Islet precursor cell (in vitro differentiated cells): ENCODE measurements around the gene NPS.
A peak's percentile ranks its signal among the peaks of the same experiment; 100 is the strongest.

Experiments used
- DNase-seq: peaks from one replicate; pipeline ENCODE4 v3.0.0-alpha.2; 2018

Gene NPS

GRCh38 chr10:127549009-127549408 is at the start of gene NPS:
Gene NPS, plus strand, starts transcription at chr10:127549309. Its CDS starts 60 bp downstream, at chr10:127549369.
- DNase-seq: no peak

GRCh38 chr10:127500127-127500526 is 49.0 kb upstream of the NPS start:
- DNase-seq: no peak

- no peak for DNase-seq
Measured at GRCh38 chr10:127506094-127506493, 43.0 kb upstream of the NPS start.

- DNase-seq: no peak
Measured at GRCh38 chr10:127522298-127522697, 26.8 kb upstream of the NPS start.

DNA sequence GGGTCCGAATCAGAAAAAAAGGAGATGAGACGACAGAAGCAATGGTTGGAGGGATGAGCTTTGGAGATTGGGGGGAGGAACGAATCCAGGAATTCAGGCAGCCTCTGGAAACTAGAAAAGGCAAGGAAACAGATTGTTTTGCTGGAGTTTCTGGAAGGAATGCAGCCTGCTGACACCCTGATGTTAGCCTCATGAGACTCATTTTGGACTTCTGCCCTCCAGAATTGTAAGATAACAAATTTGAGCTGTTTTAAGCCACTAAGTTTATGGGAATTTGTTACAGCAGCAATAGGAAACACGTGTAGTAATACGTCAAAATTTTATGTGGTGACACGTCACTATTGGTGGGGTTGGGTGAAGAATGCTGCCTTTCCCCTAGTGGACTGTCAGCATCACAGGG is 25.6 kb upstream of the NPS start:
- no peak for DNase-seq

DNA sequence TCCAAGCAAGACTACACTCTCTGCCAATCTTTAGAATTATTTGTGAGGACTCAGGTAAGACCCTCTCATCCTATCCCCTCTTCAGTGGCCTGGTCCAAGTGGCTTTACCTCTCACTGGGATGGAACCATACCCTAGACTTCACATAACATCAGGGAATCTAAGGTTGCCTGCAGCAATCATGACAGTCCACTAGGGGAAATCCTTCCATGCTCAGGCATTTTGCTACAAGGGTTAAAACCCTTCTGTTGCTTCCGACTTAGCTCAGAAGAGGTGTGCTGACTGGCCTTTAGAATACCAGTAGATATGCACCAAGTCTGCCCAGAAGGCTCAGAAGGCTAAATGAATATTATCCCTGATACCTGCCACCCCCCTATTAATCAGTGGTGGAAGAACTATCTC is 24.9 kb upstream of the NPS start:
- DNase-seq: no peak

DNA sequence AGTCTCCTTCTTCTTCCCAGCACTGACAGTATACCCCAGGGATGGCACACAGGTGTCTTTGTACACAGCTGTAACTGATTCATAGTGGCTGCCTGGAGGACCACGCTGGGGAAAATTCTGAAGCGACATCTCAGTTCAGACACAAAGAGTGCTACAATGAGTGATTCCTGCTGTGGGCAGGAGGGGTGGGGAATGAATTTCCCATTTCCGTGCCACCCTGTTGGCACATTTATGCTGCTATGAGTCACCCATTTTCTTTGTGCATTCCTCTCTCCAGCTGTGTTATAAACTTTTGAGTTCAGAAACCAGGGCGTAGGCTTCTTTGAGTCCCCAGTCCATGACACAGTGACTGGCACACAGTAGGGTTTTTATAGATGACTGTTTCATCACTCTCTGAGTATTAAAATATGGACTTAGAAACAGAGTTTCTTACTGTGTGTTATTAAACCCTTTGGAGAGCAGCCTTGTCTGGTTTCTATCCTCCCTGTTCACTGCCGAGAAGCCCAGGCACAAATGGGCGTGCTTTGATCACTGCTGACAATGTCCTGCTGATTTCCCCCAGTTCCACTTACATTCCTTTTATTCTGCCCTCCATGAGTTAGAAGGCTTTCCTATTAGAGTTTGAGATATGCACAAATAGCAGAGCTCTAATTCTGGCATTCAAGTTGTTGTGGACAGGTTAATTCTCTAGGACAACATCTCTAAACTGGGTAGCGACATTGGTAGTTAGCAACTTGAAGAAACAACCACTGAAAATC is 24.0 kb upstream of the NPS start:
- no peak for DNase-seq

GRCh38 chr10:127525686-127526085 is 23.4 kb upstream of the NPS start:
- DNase-seq: no peak

GRCh38 chr10:127526161-127526560 is 22.9 kb upstream of the NPS start:
- no peak for DNase-seq

GRCh38 chr10:127527320-127527719 is 21.8 kb upstream of the NPS start:
- DNase-seq: no peak

DNA sequence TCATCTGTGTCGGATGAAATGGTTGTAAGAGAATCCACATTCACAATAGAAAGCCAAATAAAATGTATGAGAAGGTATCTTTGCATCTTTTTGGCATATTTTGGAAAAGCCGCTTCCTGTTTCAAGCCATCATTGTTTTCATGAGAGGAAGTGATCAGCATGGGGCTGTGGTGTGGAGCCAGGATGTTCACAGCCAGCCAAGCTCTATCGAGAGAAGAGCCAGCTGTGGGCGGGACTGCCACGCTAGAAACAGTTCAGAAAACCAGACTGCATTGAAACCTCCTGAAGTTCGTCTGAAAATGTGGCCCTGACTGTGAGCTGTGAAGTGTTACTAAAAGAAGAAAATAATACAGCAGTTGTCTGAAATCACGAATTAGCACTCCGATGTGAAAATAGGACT is 21.2 kb upstream of the NPS start:
- no peak for DNase-seq

DNA sequence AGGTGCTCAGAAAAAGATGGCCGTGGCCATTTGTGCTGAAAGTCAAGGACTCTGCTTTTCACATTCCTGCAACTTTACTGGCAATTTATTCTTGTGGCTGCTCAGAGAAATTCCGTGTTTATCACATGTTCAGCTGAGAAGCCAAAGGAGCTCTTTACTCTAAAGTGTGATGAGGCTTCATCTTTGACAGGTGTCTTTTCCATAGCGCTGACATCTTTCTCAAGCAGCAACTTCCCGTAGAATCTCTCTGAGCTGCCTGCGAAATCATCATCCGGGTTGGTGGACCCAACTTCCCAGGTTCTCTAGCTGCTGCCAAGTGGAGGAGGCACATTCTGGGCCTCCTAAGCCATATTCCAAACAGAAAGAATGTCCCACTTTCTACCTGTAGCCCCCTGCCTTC is 16.9 kb upstream of the NPS start:
- no peak for DNase-seq

GRCh38 chr10:127532659-127533058 is 16.4 kb upstream of the NPS start:
- DNase-seq: no peak

DNA sequence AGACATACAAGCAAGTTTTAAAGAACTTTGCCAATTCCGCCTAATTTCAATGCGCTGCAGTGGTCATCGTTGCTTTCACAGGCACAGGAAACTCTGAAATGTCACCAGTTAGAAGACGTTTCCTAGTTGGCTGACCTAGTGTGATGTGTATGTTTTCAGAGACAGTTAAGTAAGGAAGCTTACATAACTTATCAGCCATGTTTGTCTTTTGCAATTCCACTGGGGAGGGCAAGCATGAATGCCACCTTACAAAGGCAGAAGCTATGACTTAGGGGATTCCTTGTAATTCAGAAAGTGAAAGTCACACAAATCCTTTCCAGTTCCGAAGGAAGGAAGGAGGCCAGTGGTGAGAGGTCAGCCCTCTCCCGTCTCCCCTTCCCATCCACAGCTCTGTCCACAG is 15.0 kb upstream of the NPS start:
- no peak for DNase-seq

DNA sequence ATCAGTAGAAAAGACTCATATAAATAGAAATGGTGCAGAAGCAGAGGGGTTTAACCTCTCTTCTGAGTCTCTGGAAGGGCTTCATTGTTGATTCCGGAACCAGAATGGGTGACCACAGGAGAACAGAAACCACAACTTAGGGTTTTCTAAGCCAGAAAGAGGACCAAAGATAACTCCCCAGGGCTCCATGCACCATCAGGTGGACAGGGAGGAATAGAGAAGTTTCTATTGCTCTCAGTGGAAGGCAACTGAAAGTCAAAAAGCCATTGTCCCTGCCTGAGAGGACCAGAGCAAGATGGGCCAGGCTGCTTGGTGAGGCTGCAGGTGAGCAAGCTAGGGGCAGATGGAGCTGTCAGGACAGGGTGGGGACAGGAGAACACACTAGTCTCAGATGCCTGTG is 14.6 kb upstream of the NPS start:
- DNase-seq: no peak

GRCh38 chr10:127535802-127536515 is 13.2 kb upstream of the NPS start:
- DNase-seq: no peak

GRCh38 chr10:127536972-127537760 is 11.9 kb upstream of the NPS start:
- DNase-seq: no peak

GRCh38 chr10:127537924-127538323 is 11.2 kb upstream of the NPS start:
- DNase-seq: no peak

GRCh38 chr10:127548022-127548421 is 1.1 kb upstream of the NPS start:
- DNase-seq: no peak

DNA sequence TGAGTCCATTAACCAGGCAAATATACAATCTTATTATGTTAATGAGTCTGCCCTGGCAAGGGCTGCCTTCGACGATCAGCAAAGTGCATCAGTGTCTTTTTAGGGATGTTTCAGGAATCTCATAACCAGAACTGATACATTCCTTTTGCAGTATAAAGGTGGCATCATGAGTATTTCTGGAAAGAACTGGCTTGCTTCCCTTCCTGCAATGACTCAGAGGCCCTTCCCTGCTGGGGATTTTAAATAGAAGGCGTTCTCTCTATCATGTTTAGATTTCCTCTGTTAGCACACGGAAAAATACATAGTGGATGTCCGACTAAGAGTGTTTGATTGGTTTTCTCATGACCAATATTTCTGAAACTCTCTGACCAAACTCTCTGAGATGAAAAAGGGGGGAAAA is 1.8 kb downstream of the NPS start:
- peak; percentile 7 for DNase-seq

GRCh38 chr10:127552446-127552845 is 3.3 kb downstream of the NPS start:
- DNase-seq: no peak

DNA sequence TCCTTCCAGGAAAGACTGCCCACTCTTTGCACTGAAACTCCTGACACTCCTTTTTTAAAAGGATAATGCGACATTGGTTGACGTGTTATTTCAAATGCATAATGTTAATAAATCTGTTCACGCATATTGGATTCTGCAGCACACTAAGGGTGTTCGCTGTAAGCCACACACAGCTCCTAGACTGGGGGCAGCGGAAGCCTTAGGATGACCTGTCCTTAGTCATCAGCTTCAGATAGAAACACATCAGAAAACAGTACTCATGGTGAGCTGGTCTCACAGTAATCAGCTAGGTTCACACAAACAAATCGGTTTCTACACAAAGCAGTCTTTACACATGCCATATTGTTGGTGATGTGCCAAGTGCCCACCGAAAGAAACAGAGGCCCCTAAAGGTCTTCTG is 4.3 kb downstream of the NPS start:
- no peak for DNase-seq

GRCh38 chr10:127556916-127557315 is 7.8 kb downstream of the NPS start:
- DNase-seq: peak; percentile 82

- no peak for DNase-seq
Measured at GRCh38 chr10:127561647-127562046, 12.5 kb downstream of the NPS start.
